PFSK-1 (cell line): ENCODE results near the gene U2AF1L4.

Source experiments
- FOXP2 ChIP-seq: optimal IDR thresholded peaks from 2 replicates; pipeline ENCODE3; 2011; ENCODE audit warnings: borderline replicate concordance, control low read depth, inconsistent platforms; ENCODE audit not compliant: insufficient read depth; ENCODE audit errors: extremely low read length, extremely low read depth
- POLR2AphosphoS5 ChIP-seq: IDR thresholded peaks from 2 replicates; pipeline ENCODE4 v1.6.1; 2012; ENCODE audit warnings: low read depth, mild to moderate bottlenecking, control low read depth, low read length, moderate library complexity
- SIN3A ChIP-seq: IDR thresholded peaks from 2 replicates; pipeline ENCODE4 v1.6.1; 2012; ENCODE audit warnings: mild to moderate bottlenecking, low read length, moderate library complexity, borderline replicate concordance; ENCODE audit not compliant: insufficient read depth
- TAF1 ChIP-seq: IDR thresholded peaks from 2 replicates; pipeline ENCODE4 v1.6.1; 2012; ENCODE audit warnings: low read length, control low read depth, borderline replicate concordance; ENCODE audit not compliant: insufficient read depth
- TF ChIP-seq, protein P1 (sequence below), 2 experiments: IDR thresholded peaks; 2 replicates each; pipeline versions ENCODE4 v1.6.1 to v1.8.0; 2011 to 2012; ENCODE audit warnings: low read depth in 2 of 2, low read length in 2 of 2, control low read depth in 1 of 2, inconsistent platforms in 1 of 2, mild to moderate bottlenecking in 1 of 2, moderate library complexity in 1 of 2; ENCODE audit not compliant: insufficient read depth in 1 of 2

Gene U2AF1L4

DNA sequence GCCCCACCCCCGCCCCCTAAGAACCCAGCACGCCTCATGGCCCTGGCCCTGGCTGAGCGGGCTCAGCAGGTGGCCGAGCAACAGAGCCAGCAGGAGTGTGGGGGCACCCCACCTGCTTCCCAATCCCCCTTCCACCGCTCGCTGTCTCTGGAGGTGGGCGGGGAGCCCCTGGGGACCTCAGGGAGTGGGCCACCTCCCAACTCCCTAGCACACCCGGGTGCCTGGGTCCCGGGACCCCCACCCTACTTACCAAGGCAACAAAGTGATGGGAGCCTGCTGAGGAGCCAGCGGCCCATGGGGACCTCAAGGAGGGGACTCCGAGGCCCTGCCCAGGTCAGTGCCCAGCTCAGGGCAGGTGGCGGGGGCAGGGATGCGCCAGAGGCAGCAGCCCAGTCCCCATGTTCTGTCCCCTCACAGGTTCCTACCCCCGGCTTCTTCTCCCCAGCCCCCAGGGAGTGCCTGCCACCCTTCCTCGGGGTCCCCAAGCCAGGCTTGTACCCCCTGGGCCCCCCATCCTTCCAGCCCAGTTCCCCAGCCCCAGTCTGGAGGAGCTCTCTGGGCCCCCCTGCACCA lies 42.1 kb upstream of the U2AF1L4 start:
- TF ChIP-seq POLR2AphosphoS5 (no peak), SIN3A (no peak), FOXP2 (no peak), TAF1 (no peak)
- TF ChIP-seq, protein P1, sequence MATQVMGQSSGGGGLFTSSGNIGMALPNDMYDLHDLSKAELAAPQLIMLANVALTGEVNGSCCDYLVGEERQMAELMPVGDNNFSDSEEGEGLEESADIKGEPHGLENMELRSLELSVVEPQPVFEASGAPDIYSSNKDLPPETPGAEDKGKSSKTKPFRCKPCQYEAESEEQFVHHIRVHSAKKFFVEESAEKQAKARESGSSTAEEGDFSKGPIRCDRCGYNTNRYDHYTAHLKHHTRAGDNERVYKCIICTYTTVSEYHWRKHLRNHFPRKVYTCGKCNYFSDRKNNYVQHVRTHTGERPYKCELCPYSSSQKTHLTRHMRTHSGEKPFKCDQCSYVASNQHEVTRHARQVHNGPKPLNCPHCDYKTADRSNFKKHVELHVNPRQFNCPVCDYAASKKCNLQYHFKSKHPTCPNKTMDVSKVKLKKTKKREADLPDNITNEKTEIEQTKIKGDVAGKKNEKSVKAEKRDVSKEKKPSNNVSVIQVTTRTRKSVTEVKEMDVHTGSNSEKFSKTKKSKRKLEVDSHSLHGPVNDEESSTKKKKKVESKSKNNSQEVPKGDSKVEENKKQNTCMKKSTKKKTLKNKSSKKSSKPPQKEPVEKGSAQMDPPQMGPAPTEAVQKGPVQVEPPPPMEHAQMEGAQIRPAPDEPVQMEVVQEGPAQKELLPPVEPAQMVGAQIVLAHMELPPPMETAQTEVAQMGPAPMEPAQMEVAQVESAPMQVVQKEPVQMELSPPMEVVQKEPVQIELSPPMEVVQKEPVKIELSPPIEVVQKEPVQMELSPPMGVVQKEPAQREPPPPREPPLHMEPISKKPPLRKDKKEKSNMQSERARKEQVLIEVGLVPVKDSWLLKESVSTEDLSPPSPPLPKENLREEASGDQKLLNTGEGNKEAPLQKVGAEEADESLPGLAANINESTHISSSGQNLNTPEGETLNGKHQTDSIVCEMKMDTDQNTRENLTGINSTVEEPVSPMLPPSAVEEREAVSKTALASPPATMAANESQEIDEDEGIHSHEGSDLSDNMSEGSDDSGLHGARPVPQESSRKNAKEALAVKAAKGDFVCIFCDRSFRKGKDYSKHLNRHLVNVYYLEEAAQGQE (IDR thresholded peaks at IDR 0.05; ENCODE audit: insufficient read depth in 1 of 2, low read depth in 2 of 2, low read length in 2 of 2): no peak

DNA sequence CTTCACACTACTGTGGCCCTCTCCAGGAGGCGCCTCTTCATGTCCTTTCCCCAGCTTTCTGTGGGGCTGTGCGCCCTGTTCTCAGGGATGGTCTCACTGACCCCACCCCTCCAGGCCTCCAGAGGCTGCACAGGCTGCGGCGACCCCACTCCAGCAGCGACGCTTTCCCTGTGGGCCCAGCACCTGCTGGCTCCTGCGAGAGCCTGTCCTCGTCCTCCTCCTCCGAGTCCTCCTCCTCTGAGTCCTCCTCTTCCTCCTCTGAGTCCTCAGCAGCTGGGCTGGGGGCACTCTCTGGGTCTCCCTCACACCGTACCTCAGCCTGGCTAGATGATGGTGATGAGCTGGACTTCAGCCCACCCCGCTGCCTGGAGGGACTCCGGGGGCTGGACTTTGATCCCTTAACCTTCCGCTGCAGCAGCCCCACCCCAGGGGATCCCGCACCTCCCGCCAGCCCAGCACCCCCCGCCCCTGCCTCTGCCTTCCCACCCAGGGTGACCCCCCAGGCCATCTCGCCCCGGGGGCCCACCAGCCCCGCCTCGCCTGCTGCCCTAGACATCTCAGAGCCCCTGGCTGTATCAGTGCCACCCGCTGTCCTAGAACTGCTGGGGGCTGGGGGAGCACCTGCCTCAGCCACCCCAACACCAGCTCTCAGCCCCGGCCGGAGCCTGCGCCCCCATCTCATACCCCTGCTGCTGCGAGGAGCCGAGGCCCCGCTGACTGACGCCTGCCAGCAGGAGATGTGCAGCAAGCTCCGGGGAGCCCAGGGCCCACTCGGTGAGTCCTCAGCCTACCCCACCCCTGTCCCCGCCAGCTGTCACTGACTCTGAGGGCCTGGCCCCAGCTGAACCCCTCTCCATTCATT lies 41.3 kb upstream of the U2AF1L4 start:
- TF ChIP-seq TAF1: no peak
- no peak for TF ChIP-seq SIN3A
- no peak for TF ChIP-seq POLR2AphosphoS5
- no peak for TF ChIP-seq FOXP2
- TF ChIP-seq, protein P1 (IDR thresholded peaks at IDR 0.05; ENCODE audit: insufficient read depth in 1 of 2, low read depth in 2 of 2, low read length in 2 of 2): no peak

DNA sequence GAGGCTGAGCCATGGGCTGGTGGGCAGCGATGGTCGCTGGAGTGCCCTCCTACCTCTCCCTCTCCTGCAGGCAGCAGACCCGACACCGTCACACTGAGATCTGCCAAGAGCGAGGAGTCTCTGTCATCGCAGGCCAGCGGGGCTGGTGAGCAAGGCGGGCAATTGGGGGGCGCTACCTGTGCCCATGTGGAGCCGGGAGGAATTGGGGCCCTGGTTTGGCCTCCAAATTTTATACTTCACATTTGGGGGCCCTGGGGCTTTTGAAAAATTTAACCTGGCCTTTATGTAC lies 40.1 kb upstream of the U2AF1L4 start:
- TF ChIP-seq FOXP2 (no peak), POLR2AphosphoS5 (no peak)

DNA sequence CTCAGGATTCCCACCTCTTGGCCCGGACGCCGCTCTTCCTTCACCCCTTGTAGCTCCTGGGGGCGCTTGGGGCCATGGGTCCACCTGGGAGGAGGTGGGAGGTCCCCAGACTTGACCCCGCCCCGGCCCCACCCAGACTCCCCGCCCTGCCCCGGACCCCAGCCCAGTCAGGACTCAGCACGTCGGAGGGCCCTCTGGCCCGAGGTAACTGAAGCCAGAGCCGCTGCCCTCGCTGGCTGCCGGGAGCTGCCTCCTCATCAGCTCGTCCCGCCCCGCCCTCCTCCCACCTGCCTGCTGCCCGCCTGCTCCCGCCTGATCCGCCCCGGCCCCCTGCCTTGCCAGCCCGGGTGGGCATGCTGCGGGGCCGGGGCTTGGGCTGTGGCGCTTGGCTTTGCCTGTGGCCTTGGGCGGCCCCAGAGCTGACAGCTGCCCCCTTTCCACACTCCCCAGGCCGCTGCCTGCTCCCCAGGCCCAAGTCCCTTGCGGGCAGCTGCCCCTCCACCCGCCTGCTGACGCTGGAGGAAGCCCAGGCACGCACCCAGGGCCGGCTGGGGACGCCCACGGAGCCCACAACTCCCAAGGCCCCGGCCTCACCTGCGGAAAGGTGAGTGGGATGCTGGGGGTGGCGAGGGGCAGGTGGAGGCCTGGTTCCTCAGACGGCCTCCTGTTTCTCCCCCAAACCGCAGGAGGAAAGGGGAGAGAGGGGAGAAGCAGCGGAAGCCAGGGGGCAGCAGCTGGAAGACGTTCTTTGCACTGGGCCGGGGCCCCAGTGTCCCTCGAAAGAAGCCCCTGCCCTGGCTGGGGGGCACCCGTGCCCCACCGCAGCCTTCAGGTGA lies 39.5 kb upstream of the U2AF1L4 start:
- TF ChIP-seq TAF1 (no peak), SIN3A (no peak), POLR2AphosphoS5 (no peak), FOXP2 (no peak)
- TF ChIP-seq, protein P1 (IDR thresholded peaks at IDR 0.05; ENCODE audit: insufficient read depth in 1 of 2, low read depth in 2 of 2, low read length in 2 of 2): no peak
